Raji (cell line): Measurements from ENCODE around the gene CLCA1.

Source experiments
- POLR2A ChIP-seq: IDR thresholded peaks from 2 replicates; pipeline ENCODE4 v1.6.1; 2011; ENCODE audit warnings: low read depth, low read length, control low read depth; ENCODE audit not compliant: insufficient read depth

The CLCA1 gene

GRCh38 chr1:86487131-86487810 lies 18.5 kb downstream of the CLCA1 start:
- TF ChIP-seq POLR2A, result no peak

- no peak for TF ChIP-seq POLR2A
Observed at GRCh38 chr1:86487811-86488141, 19.0 kb downstream of the CLCA1 start.

DNA sequence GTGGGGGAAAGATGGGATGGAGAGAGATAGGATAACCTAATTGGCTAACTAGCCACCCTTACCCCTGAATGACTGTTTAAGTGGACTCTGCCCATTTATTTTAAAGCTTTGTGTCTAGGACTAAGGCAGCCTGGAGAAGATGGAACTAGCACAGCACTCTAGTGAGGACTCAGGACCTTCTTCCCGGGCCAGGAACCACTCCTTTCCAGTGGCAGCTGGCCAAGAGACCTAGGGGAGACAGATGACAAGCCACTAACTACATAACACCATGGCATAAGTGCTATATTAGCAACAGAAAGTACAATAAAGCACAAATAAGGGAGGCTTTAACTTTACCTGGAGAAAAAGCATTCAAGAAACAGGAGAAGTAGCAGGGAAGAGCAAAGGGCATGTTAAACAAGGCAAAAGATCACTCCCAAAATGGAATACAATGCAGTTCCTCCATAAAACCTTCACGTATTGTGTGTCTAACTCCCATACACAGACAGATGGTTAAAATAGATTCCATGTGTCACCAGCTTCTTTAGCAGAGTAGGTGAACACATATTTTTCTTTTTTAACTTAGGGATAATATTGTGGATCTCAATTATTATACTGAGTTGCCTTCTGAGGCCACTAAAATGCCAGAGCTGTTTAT lies 20.6 kb downstream of the CLCA1 start:
- no peak for TF ChIP-seq POLR2A

GRCh38 chr1:86491171-86491950 lies 22.6 kb downstream of the CLCA1 start:
- TF ChIP-seq POLR2A, result no peak

DNA sequence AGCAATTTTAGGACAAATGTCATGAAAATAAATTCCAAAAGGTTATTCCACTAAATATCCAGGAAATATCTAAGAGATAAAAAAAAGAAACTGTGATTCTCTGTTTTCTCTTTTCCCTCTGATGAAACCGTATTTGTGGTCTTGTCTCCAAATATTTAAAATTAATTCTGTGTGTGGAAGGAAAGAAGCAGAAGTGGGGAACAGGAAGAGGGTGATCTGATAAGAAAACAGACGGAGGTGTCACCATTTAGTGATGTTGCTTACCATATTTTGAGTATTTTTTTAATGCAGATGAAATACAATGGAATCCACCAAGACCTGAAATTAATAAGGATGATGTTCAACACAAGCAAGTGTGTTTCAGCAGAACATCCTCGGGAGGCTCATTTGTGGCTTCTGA lies 29.6 kb downstream of the CLCA1 start:
- no peak for TF ChIP-seq POLR2A

GRCh38 chr1:86499987-86500593 lies 31.4 kb downstream of the CLCA1 start:
- no peak for TF ChIP-seq POLR2A

DNA sequence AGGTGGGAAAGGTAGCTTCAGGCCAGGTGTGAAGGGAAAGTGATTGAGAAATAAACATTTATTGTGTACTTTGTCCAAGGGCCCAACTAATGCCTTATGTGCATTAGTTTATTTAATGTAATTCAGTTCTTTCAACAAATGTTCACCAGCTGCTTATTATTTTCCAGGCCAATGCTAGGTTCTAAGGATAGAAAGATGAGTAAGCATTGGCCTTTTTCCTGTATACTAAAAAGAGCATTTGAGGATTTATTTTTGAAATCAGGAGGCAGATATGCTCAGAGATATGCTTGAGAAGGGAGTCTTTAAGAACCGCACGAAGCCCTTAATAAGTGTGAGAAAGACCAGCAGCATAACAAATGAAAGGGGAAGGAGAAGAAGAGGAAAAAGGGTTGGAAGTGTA lies 32.0 kb downstream of the CLCA1 start:
- TF ChIP-seq POLR2A, result no peak

GRCh38 chr1:86502721-86503405 lies 34.1 kb downstream of the CLCA1 start:
- TF ChIP-seq POLR2A, result no peak

GRCh38 chr1:86503406-86504136 lies 34.8 kb downstream of the CLCA1 start:
- TF ChIP-seq POLR2A, result no peak

DNA sequence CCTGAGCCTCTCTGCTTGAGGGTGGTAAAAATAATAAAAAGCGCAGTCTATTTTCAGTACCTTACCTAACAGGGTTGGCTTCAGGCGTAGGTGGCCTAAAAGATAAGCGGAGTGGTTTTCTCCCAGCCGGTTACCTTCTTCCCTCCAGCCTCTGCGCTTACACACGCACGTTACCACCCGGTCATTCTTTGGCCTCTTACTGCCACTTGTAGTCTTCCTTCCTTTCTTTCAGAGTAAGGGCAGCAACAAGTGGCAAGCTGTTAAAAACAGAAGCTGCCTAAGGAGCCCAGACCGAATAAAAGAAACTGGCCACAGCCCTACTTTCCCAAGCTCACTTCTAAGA lies 35.4 kb downstream of the CLCA1 start:
- TF ChIP-seq POLR2A, result no peak

- no peak for TF ChIP-seq POLR2A
Observed at GRCh38 chr1:86504895-86505563, 36.3 kb downstream of the CLCA1 start.

DNA sequence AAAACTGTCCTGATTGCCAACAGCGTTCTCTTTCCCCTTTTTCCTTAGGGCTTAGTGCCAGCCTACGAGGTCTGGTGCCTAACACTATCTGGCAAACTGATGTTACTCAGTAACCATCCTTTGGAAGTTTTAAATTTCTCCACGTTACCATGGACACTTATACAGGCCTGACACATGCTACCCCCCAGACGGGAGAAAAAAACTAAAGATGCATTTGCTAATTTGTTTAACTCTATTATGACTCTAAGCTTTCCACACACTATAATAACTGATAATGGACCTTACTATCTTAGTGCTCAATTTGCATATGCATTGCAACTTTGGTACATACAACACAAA lies 36.8 kb downstream of the CLCA1 start:
- TF ChIP-seq POLR2A, result no peak

GRCh38 chr1:86507935-86508582 lies 39.3 kb downstream of the CLCA1 start:
- TF ChIP-seq POLR2A, result no peak

- no peak for TF ChIP-seq POLR2A
Observed at GRCh38 chr1:86508583-86508969, 39.8 kb downstream of the CLCA1 start.
